H9 (cell line): ENCODE data around the gene PDXP. TPM values are rescaled to one million over a fixed set of nuclear protein-coding genes. Genes with fewer than 3 reads are reported as not detected.
A peak's percentile ranks its signal among the peaks of the same experiment; 100 is the strongest.
"Not testable (repeated sequence)": the region's sequence is repeated elsewhere in the genome, so short reads cannot be mapped to it uniquely, and the experiment has no call there.

Experiments
- DNase-seq: peaks from one replicate; pipeline ENCODE4 v3.0.0-alpha.2; 2017
- H2AFZ ChIP-seq: one replicate; pipeline ENCODE4 v1.6.1; 2013; ENCODE audit warnings: mild to moderate bottlenecking, low read length, control low read depth, moderate library complexity
- H2AK5ac ChIP-seq: 2 replicates; pipeline ENCODE4 v1.6.1; 2013; ENCODE audit warnings: low read length, control low read depth, mixed read lengths; ENCODE audit not compliant: insufficient read length
- H2BK120ac ChIP-seq: one replicate; pipeline ENCODE4 v1.6.1; 2013; ENCODE audit warnings: low read depth, mild to moderate bottlenecking, low read length, control low read depth, inconsistent platforms; ENCODE audit not compliant: poor library complexity, severe bottlenecking
- H2BK12ac ChIP-seq: 2 replicates; pipeline ENCODE4 v1.6.1; 2013; ENCODE audit warnings: low read length, control low read depth, mixed read lengths, low read depth; ENCODE audit not compliant: insufficient read length
- H2BK15ac ChIP-seq: 2 replicates; pipeline ENCODE4 v1.6.1; 2013; ENCODE audit warnings: low read depth, low read length, control low read depth
- H2BK20ac ChIP-seq: one replicate; pipeline ENCODE4 v1.6.1; 2013; ENCODE audit warnings: low read depth, mild to moderate bottlenecking, low read length, control low read depth, inconsistent platforms; ENCODE audit not compliant: poor library complexity, severe bottlenecking
- H2BK5ac ChIP-seq: 2 replicates; pipeline ENCODE4 v1.6.1; 2013; ENCODE audit warnings: low read length, control low read depth, mixed read lengths; ENCODE audit not compliant: insufficient read length
- H3K14ac ChIP-seq: 2 replicates; pipeline ENCODE4 v1.6.1; 2013; ENCODE audit warnings: low read length, control low read depth; ENCODE audit not compliant: insufficient read depth
- H3K18ac ChIP-seq: 2 replicates; pipeline ENCODE4 v1.6.1; 2013; ENCODE audit warnings: low read depth, mild to moderate bottlenecking, mixed read lengths, low read length, control low read depth; ENCODE audit not compliant: insufficient read length
- H3K23ac ChIP-seq: 2 replicates; pipeline ENCODE4 v1.6.1; 2013; ENCODE audit warnings: low read length, control low read depth, mixed read lengths, low read depth; ENCODE audit not compliant: insufficient read length
- H3K23me2 ChIP-seq: 2 replicates; pipeline ENCODE4 v1.6.1; 2013; ENCODE audit warnings: low read depth, mild to moderate bottlenecking, mixed read lengths, low read length, control low read depth; ENCODE audit not compliant: insufficient read length, poor library complexity, severe bottlenecking
- H3K27ac ChIP-seq: 2 replicates; pipeline ENCODE4 v1.5.1; 2013; ENCODE audit warnings: low read length, control low read depth, mixed read lengths, low read depth; ENCODE audit not compliant: insufficient read length
- H3K27me3 ChIP-seq: 2 replicates; pipeline ENCODE4 v1.6.1; 2013; ENCODE audit warnings: low read length, control low read depth, inconsistent platforms; ENCODE audit not compliant: insufficient read depth
- H3K4ac ChIP-seq: 2 replicates; pipeline ENCODE4 v1.6.1; 2013; ENCODE audit warnings: low read depth, mild to moderate bottlenecking, control low read depth, inconsistent platforms, low read length, moderate library complexity
- H3K4me1 ChIP-seq: 2 replicates; pipeline ENCODE4 v1.6.1; 2013; ENCODE audit warnings: low read length, control low read depth, inconsistent platforms; ENCODE audit not compliant: insufficient read depth
- H3K4me2 ChIP-seq: 2 replicates; pipeline ENCODE4 v1.6.1; 2013; ENCODE audit warnings: low read length, control low read depth, mixed read lengths; ENCODE audit not compliant: insufficient read length, insufficient read depth
- H3K56ac ChIP-seq: 2 replicates; pipeline ENCODE4 v1.6.1; 2013; ENCODE audit warnings: low read depth, mild to moderate bottlenecking, mixed read lengths, low read length, control low read depth; ENCODE audit not compliant: insufficient read length
- H3K79me1 ChIP-seq: 2 replicates; pipeline ENCODE4 v1.6.1; 2013; ENCODE audit warnings: low read depth, mild to moderate bottlenecking, moderate library complexity, low read length, control low read depth, inconsistent platforms; ENCODE audit not compliant: insufficient read depth, poor library complexity, severe bottlenecking
- H3K79me2 ChIP-seq: 2 replicates; pipeline ENCODE4 v1.6.1; 2013; ENCODE audit warnings: low read length, control low read depth, inconsistent platforms; ENCODE audit not compliant: insufficient read depth
- H3K9ac ChIP-seq: 2 replicates; pipeline ENCODE4 v1.6.1; 2013; ENCODE audit warnings: low read length, control low read depth, mixed read lengths; ENCODE audit not compliant: insufficient read length; ENCODE audit errors: extremely low read depth
- H3K9me3 ChIP-seq: one replicate; pipeline ENCODE4 v1.6.1; 2013; ENCODE audit warnings: low read depth, low read length, inconsistent platforms; ENCODE audit not compliant: control insufficient read depth
- H3T11ph ChIP-seq: one replicate; pipeline ENCODE4 v1.6.1; 2013; ENCODE audit warnings: mild to moderate bottlenecking, low read length, control low read depth, inconsistent platforms
- H4K20me1 ChIP-seq: one replicate; pipeline ENCODE4 v1.6.1; 2013; ENCODE audit not compliant: control insufficient read depth, insufficient read length, insufficient read depth
- H4K5ac ChIP-seq: 2 replicates; pipeline ENCODE4 v1.6.1; 2013; ENCODE audit warnings: low read depth, mild to moderate bottlenecking, mixed read lengths, low read length, control low read depth; ENCODE audit not compliant: insufficient read length
- H4K8ac ChIP-seq: replicated peaks from 2 replicates; pipeline ENCODE4 v1.6.1; 2013; ENCODE audit warnings: low read length, control low read depth, mixed read lengths, low read depth; ENCODE audit not compliant: insufficient read length
- H4K91ac ChIP-seq: 2 replicates; pipeline ENCODE4 v1.6.1; 2013; ENCODE audit warnings: low read depth, mild to moderate bottlenecking, moderate library complexity, mixed read lengths, low read length, control low read depth; ENCODE audit not compliant: insufficient read length
- H3K27ac Mint-ChIP-seq, 3 experiments: 2 replicates in 2 of 3; 3 replicates in 1 of 3; pipeline ENCODE4 v1.8.0; 2020 to 2021; ENCODE audit warnings: mixed read lengths in 3 of 3, mild to moderate bottlenecking in 1 of 3, moderate library complexity in 1 of 3
- H3K27me3 Mint-ChIP-seq: 2 replicates; pipeline ENCODE4 v1.8.0; 2021; ENCODE audit warnings: low read depth, mild to moderate bottlenecking, moderate library complexity, mixed read lengths
- H3K36me3 Mint-ChIP-seq, 3 experiments: 2 replicates in 2 of 3; 3 replicates in 1 of 3; pipeline ENCODE4 v1.8.0; 2020 to 2021; ENCODE audit warnings: low read depth in 3 of 3, mixed read lengths in 3 of 3; ENCODE audit not compliant: insufficient read depth in 1 of 3
- H3K4me1 Mint-ChIP-seq, 2 experiments: 2 replicates each; pipeline ENCODE4 v1.8.0; 2020; ENCODE audit warnings: mixed read lengths in 2 of 2
- H3K4me3 Mint-ChIP-seq, 2 experiments: 2 replicates in 1 of 2; 3 replicates in 1 of 2; pipeline ENCODE4 v1.8.0; 2020 to 2021; ENCODE audit warnings: mild to moderate bottlenecking in 2 of 2, mixed read lengths in 2 of 2, moderate library complexity in 1 of 2
- H3K9me3 Mint-ChIP-seq, 2 experiments: 2 replicates in 1 of 2; 3 replicates in 1 of 2; pipeline ENCODE4 v1.8.0; 2020; ENCODE audit warnings: mild to moderate bottlenecking in 2 of 2, mixed read lengths in 2 of 2, moderate library complexity in 1 of 2
- WGBS: extraction: QIAGEN DNeasy Blood & Tissue Kit; methylation state at CpG from one replicate; pipeline ENCODE4 v1.1.7; 2013; ENCODE audit warnings: missing lambda C conversion rate, low lambda C conversion rate, mixed read lengths; ENCODE audit not compliant: insufficient read length; ENCODE audit errors: extremely low coverage; 5-methylcytosine and 5-hydroxymethylcytosine counted together
- total RNA-seq: library from RNA; stranded (reverse); gene quantifications from 2 replicates; pipeline ENCODE4 v1.2.1, GENCODE V29; 2021

Gene PDXP
- total RNA-seq, 1 experiment from 2014 or later, result 41.0 TPM

- not testable (repeated sequence) for H2BK120ac ChIP-seq, H2AFZ ChIP-seq, H3K27me3 ChIP-seq, H3T11ph ChIP-seq, H2BK15ac ChIP-seq, H3K23me2 ChIP-seq, H3K4ac ChIP-seq, H3K4me2 ChIP-seq, H3K27ac ChIP-seq, H3K56ac ChIP-seq, H4K8ac ChIP-seq, H3K9ac ChIP-seq, H4K20me1 ChIP-seq, H2BK20ac ChIP-seq, H3K18ac ChIP-seq, H3K79me2 ChIP-seq, H3K14ac ChIP-seq, H4K5ac ChIP-seq, H3K27me3 Mint-ChIP-seq, H3K79me1 ChIP-seq, H3K9me3 Mint-ChIP-seq, H2BK12ac ChIP-seq, H2AK5ac ChIP-seq, H3K9me3 ChIP-seq, DNase-seq, H2BK5ac ChIP-seq, H3K23ac ChIP-seq, H4K91ac ChIP-seq, H3K4me1 ChIP-seq
- Mint-ChIP-seq H3K4me1 (peaks cover 11 to 12% of the 10 kb centered on the region in 2 experiments), H3K27ac (peak overlapping the region in 2 of 3 experiments; percentile 75 to 85; a peak in 2 of 7 replicates), H3K4me3 (peak overlapping the region; percentile 86 to 97), H3K36me3 (peaks cover 14 to 47% (median 45%) of the 10 kb centered on the region in 3 experiments)
- WGBS, result no CpG with 5 or more reads among the region's 13 CpGs
These were observed 37.7 kb downstream of the PDXP start for GRCh38 chr22:37696260-37696656.
